H7 (cell line): ENCODE measurements around the gene GREM2. TPM values are rescaled to one million over a fixed set of nuclear protein-coding genes. Genes with fewer than 3 reads are reported as not detected.

Experiments used
- DNase-seq: peaks from one replicate; pipeline ENCODE4 v3.0.0; 2012
- H3K27me3 ChIP-seq: 2 replicates; pipeline ENCODE4 v1.6.0; 2011; ENCODE audit warnings: mild to moderate bottlenecking, low read length; ENCODE audit not compliant: control insufficient read depth, insufficient read depth
- H3K36me3 ChIP-seq: replicated peaks from 2 replicates; pipeline ENCODE4 v1.5.1; 2011; ENCODE audit warnings: low read length; ENCODE audit not compliant: control insufficient read depth, insufficient read depth
- H3K4me3 ChIP-seq: 2 replicates; pipeline ENCODE4 v1.5.1; 2011; ENCODE audit warnings: low read depth, mild to moderate bottlenecking, control low read depth, low read length, moderate library complexity; ENCODE audit not compliant: insufficient read depth
- total RNA-seq: library from RNA; depleted of rRNA; stranded (reverse); fragments of >200 nt; shearing (Covaris generic); gene quantifications from 2 replicates; pipeline ENCODE4 v1.2.3, GENCODE V29; 2014

The GREM2 gene
- total RNA-seq, 1 experiment from 2014 or later = 1.0 TPM

GRCh38 chr1:240445369-240445768 lies 166.6 kb downstream of the GREM2 start:
- DNase-seq = no peak
- H3K36me3 ChIP-seq = no peaks in the 10 kb centered on the region
- H3K4me3 ChIP-seq = no peak overlapping the region

DNA sequence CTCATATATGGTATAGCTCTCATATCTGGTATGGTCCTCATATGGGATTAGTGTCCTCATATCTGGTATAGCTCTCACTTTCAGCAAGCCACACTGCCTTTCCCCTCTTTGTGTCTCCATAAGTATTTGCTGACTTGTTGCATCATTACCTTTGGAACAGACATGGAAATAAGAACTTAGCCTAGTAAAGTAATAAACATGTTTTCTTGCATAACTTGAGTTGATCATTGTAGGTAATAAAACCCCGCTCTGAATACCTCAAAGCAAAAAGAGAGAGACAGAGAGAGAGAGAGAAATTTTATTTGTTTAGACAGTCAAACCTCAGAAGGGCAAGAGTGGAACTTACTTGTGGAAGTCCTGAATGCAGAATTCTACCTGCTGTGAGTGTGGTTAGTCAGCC lies 170.3 kb downstream of the GREM2 start:
- no peak for DNase-seq
- Histone ChIP-seq H3K4me3 (no peak overlapping the region), H3K27me3 (no peaks in the 10 kb centered on the region), H3K36me3 (no peaks in the 10 kb centered on the region)

More at GRCh38 chr1:240445369-240445768, 166.6 kb downstream of the GREM2 start:
- no peaks in the 10 kb centered on the region for H3K27me3 ChIP-seq
